NCI-H2029 (cell line): ENCODE measurements around the gene TSHR.

Source experiments
- DNase-seq: peaks from one replicate; lab custom pipeline; 2025; lab: John Stamatoyannopoulos, UW

The TSHR gene

GRCh38 chr14:81137316-81137715 lies 181.9 kb downstream of the TSHR start:
- no peak for DNase-seq

DNA sequence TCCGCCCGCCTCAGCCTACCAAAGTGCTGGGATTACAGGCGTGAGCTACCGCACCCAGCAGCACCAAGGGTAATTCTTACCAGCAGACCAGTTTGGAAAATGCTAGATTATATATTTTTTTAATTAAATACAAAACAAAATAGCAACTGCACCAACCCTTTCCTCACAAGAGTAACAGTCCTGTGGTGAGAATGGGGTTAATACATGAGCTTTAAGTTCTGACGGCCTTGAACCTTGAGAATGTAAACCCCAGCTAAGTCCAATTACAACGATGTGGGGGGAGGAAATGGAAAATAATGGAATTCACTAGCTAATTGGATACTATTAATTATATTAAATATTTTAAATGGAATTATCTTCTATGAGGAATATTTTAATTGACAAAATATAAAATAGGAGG lies 183.0 kb downstream of the TSHR start:
- DNase-seq, result no peak

- no peak for DNase-seq
Measured at GRCh38 chr14:81141426-81141825, 186.0 kb downstream of the TSHR start.

GRCh38 chr14:81143793-81144192 lies 188.4 kb downstream of the TSHR start:
- DNase-seq, result no peak

GRCh38 chr14:81144824-81145603 lies 189.6 kb downstream of the TSHR start:
- DNase-seq, result no peak

DNA sequence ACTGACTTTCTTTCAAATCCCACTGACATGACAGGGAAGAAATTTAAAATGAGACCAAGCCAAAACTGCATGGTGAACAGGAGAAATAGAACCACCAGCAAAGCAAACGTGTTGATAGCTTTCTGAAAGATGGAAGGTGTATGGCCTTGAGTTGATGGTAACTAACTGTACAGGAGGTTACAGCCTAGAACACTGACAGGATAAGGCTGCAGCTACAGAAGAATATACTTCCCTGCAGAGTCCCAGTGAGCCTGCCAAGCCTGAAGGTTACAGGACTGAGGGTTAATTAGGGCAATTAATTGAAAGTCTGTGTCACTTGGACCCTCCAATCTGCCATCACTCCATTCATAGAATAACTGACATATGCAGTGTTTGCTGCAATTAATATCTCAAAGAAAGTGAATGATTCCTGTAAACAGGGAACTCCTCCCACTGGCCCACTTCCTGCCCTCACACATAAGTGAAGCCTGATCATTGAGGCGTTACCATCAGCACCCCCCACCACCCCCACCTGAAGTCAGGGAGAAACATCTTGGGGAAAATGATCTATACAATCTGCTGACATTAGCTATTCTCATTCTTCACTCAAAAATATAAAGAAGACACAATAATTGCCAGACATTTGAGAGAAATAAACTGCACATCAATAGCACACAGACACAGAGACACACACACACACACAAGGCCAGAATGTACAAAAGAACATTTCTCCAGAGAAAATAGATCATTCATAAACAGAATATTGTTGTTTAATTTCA lies 191.9 kb downstream of the TSHR start:
- DNase-seq, result no peak

DNA sequence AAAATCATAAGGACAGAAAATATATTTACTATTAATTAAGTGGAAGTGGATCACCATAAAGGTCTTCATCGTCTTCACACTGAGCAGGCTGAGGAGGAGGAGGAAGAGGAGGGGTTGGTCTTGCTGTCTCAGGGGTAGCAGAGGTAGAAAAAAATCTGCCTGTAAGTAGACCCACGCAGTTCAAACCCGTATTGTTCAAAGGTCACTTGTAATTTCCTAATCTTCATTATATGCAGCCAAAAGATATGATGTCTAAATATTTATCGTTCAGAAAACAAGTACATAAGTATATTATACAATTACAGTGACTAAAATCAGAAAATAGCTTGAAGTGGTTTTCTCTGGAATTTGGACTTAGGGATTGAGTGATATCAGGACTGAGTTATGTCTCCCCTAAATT lies 193.2 kb downstream of the TSHR start:
- no peak for DNase-seq

- DNase-seq, result no peak
Measured at GRCh38 chr14:81153187-81153586, 197.8 kb downstream of the TSHR start.

GRCh38 chr14:81157431-81157830 lies 202.0 kb downstream of the TSHR start:
- no peak for DNase-seq

DNA sequence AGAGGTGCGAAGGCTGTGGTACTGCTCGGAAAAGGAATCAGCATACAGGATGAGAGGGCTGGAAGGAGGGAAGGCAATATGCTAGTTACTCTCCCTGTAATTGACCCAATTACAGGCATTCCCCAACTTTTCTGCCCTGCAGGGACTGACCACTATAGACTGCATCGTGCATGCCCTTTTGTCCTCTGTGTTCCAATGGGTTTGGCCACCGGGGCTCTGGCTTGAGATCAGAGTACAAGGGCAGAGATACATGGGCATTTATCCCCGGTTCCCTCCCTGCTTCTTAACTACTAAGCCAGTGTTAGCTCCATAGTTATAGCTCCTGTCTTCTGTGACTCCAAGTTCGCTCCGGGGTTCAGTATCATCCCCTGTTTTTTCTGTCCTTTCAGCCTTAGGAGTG lies 205.7 kb downstream of the TSHR start:
- DNase-seq, result no peak

GRCh38 chr14:81161749-81162148 lies 206.3 kb downstream of the TSHR start:
- DNase-seq, result no peak

DNA sequence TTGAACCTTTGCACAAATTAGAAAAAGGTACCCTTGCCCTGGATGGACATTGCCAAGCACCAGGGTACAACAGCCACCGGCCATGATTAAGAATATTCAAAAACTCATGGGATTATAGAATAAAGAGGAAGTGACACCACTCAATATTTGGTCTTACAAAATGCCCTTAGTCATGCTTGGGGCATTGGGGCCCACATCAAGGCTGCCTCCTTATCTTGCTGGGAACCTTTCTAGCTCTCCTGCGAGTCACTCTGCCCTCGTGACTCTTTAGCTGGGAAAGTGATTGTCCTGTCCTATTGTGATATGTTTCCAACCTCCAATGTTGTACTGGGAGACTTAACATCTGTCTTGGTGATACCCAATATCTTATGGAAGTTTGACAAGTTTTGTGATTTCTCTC lies 207.5 kb downstream of the TSHR start:
- DNase-seq, result no peak

GRCh38 chr14:81164167-81164774 lies 208.8 kb downstream of the TSHR start:
- peak; percentile 27 for DNase-seq

DNA sequence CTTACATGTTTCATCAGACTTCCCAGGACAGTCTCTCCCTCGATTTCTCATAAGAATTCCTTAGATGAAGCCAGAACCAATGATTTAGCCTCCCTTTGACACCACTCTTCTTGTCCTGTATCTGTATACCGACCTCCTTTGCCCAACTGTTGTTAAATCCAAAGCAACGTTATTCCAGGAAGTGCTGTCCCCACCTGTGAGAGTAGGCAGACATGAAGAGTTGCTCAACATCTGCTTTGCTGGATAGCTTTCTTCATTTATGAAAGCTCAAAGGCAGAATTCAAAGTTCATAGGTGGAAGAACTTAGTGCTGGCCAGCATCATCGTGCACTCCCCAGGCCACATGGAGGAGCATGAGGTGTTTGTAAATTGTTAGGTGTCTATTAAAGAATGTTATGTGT lies 209.8 kb downstream of the TSHR start:
- DNase-seq, result no peak

- DNase-seq, result no peak
Measured at GRCh38 chr14:81166121-81166520, 210.7 kb downstream of the TSHR start.

DNA sequence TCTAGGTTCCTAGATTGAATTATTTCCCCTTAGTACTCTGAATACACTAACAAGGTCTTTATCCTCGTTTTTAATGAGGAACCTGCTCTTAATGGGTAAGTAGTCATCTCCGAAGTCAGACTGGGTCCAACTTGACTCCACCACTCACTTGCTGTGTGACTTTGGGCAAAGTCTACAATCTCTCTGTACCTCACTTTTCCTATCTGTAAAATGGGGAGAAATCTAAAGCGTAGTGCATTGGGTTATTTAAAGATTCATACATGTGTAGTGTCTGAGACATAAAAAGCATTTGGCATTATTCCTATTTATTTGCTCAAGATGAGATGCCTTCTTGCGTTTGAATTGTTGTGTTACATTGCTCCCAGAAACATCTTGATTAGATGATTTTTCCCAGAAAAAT lies 213.8 kb downstream of the TSHR start:
- DNase-seq, result no peak

- no peak for DNase-seq
Measured at GRCh38 chr14:81169711-81170103, 214.3 kb downstream of the TSHR start.

DNA sequence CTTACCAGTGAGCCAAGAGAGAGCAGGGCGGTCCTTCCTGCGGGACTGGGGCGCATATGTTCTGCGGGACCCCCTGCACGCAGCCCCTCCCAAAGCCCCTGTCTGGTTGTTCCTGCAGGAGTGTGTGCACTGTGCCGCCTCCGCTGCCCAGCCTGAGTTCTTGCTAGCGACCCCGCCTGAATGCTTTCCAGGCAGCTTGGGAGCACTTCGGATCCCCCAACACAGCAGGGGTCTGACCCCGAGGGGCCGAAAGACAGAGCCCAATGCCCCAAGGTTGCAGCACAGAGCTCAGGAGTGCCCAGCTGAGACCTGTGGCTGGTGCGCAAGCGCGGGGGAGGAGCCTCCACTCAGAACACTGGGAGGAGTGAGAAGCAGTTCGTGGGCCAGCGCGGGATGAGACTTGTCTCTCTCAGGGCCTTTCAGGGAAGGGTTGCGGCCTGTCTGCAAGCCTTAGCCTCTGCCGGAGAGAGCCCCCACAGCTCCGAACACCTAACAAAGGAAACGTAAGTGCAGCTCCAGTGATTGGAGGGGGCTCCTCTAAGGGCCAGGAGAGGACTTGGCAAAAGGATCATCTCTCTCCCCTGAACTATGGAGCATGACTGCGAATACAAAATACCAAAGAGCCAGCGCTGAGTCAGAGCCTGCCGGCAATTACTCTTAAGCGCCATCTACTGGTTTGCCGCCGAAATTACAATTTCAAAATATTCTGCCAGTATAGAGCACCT lies 214.8 kb downstream of the TSHR start:
- peak; percentile 66 for DNase-seq

DNA sequence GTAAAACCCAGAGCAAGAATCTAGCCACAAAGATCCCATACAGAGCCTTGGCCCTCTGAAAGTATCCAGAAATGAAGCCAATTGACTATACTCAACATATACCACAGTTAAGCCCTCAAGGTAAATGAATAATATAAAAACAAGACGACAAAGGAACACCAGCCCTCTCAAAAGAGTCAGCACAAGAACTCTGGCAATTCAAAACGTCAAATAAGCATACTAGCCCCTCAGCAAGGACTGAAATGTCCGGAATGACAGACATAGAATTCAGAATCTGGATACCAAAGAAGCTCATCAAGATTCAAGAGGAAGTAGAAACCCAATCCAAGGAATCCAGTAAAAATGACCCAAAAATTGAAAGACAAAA lies 215.4 kb downstream of the TSHR start:
- no peak for DNase-seq

- no peak for DNase-seq
Measured at GRCh38 chr14:81172353-81172752, 216.9 kb downstream of the TSHR start.

DNA sequence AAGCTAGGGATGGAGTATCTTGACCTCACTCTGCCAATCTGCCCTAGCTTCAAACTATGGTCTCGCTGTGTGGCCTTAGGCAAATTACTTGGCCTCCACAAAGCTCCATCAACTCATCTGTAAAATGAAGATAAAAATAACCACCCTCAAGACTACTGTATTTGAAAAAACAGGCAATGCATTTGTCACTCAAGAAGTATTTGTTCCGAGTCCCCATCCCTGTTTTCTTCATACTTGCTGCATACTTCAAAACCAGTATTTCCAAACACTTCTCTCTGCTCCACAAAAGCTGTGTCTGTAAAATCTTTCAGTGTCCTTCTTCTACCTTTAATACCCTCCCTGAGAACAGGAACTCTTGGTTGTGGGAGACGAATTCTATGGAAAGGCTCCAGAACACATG lies 217.5 kb downstream of the TSHR start:
- no peak for DNase-seq

DNA sequence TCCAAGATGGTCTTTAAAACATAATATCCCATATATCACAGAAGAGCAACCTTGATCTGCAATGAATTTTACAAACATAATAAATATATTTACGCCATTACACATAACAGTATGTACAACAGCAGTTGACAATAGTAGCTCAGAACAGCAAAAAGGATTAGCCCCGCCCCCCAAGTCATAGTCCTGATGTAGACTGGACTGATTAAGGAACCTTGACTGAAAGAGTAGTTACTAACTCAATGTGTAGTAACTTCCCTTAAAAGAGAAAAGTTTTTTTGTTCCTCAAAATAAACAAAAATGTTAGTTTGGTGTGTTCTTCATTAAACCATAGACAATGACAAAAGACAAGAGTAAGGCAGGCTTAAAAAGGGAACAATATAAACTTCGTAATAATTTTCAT lies 220.8 kb downstream of the TSHR start:
- no peak for DNase-seq

GRCh38 chr14:81177225-81177624 lies 221.8 kb downstream of the TSHR start:
- DNase-seq, result no peak
